HEK293T (cell line): ENCODE results near the gene PC.

ENCODE experiments used
- CTCF ChIA-PET: fragments of 350-600 bp; formaldehyde crosslinking; extraction: SDS; loops from one replicate; lab custom pipeline; 2021; ENCODE audit warnings: antibody characterized with exemption, inconsistent platforms; lab: Yijun Ruan, JAX
- POLR2A ChIA-PET: fragments of 350-600 bp; formaldehyde crosslinking; extraction: SDS; loops from one replicate; lab custom pipeline; 2020; ENCODE audit warnings: antibody characterized with exemption, inconsistent platforms; lab: Yijun Ruan, JAX
- DNase-seq: peaks from one replicate; pipeline ENCODE4 v3.0.0; 2012; ENCODE audit warnings: mixed read lengths; ENCODE audit errors: extremely low spot score
- ARNT ChIP-seq: fragments of 450-650 bp; IDR thresholded peaks from 2 replicates; pipeline ENCODE4 v1.6.1; 2017; ENCODE audit warnings: mild to moderate bottlenecking
- BHLHE40 ChIP-seq: fragments of 450-650 bp; IDR thresholded peaks from 2 replicates; pipeline ENCODE4 v1.6.1; 2016; ENCODE audit warnings: mild to moderate bottlenecking, moderate library complexity, borderline replicate concordance
- CTBP1 ChIP-seq: fragments of 450-650 bp; IDR thresholded peaks from 2 replicates; pipeline ENCODE4 v1.6.1; 2016; ENCODE audit warnings: borderline replicate concordance
- ELF4 ChIP-seq: fragments of 450-650 bp; IDR thresholded peaks from 2 replicates; pipeline ENCODE4 v1.6.1; 2017; ENCODE audit warnings: antibody characterized with exemption
- FOXA1 ChIP-seq: fragments of 450-650 bp; IDR thresholded peaks from 2 replicates; pipeline ENCODE4 v1.6.1; 2016; ENCODE audit warnings: mild to moderate bottlenecking
- FOXK2 ChIP-seq: fragments of 450-650 bp; IDR thresholded peaks from 2 replicates; pipeline ENCODE4 v1.6.1; 2016; ENCODE audit warnings: mild to moderate bottlenecking
- FOXM1 ChIP-seq: fragments of 450-650 bp; IDR thresholded peaks from 2 replicates; pipeline ENCODE4 v1.6.1; 2017; ENCODE audit warnings: mild to moderate bottlenecking, borderline replicate concordance
- HDGF ChIP-seq: fragments of 450-650 bp; IDR thresholded peaks from 2 replicates; pipeline ENCODE4 v1.6.1; 2017; ENCODE audit warnings: antibody characterized with exemption, borderline replicate concordance
- L3MBTL2 ChIP-seq: fragments of 450-650 bp; conservative IDR thresholded peaks from 2 replicates; pipeline ENCODE4 v1.6.1; 2016; ENCODE audit warnings: mild to moderate bottlenecking
- LEF1 ChIP-seq: fragments of 450-650 bp; IDR thresholded peaks from 2 replicates; pipeline ENCODE4 v1.6.1; 2017; ENCODE audit warnings: mild to moderate bottlenecking, borderline replicate concordance
- NFRKB ChIP-seq: fragments of 450-650 bp; IDR thresholded peaks from 2 replicates; pipeline ENCODE4 v1.6.1; 2016; ENCODE audit warnings: mild to moderate bottlenecking, moderate library complexity
- SP1 ChIP-seq: fragments of 450-650 bp; IDR thresholded peaks from 2 replicates; pipeline ENCODE4 v1.6.1; 2017
- SUZ12 ChIP-seq: fragments of 450-650 bp; IDR thresholded peaks from 2 replicates; pipeline ENCODE4 v1.6.1; 2016; ENCODE audit warnings: mild to moderate bottlenecking
- TARDBP ChIP-seq: fragments of 450-650 bp; IDR thresholded peaks from 2 replicates; pipeline ENCODE4 v1.6.1; 2016
- ZNF384 ChIP-seq: fragments of 450-650 bp; IDR thresholded peaks from 2 replicates; pipeline ENCODE4 v1.6.1; 2016
- TF ChIP-seq, protein P1 (sequence below): fragments of 450-650 bp; IDR thresholded peaks from 2 replicates; pipeline ENCODE4 v1.6.1; 2016

Gene PC

DNA sequence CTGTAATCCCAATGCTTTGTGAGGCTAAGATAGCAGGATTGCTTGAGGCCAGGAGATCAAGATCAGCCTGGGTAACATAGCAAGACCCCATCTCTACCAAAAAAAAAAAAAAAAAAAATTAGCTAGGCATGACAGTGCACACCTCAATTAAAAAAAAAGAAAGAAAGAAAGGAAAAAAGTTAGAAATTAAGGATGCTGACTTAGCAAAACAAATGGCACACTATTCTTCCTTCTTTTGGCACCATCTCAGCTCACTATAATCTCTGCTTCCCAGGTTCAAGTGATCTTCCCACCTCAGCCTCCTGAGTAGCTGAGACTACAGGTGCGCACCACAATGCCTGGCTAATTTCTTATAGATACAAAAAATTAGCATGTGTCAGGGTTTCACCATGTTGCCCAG is 33.9 kb downstream of the PC start:
- TF ChIP-seq LEF1 (no peak), CTBP1 (no peak), ZNF384 (no peak), ELF4 (no peak), FOXM1 (no peak), ARNT (no peak), BHLHE40 (no peak), SP1 (no peak), SUZ12 (no peak), NFRKB (no peak), FOXA1 (no peak), L3MBTL2 (no peak), FOXK2 (no peak), HDGF (no peak), TARDBP (no peak)
- TF ChIP-seq, protein P1, sequence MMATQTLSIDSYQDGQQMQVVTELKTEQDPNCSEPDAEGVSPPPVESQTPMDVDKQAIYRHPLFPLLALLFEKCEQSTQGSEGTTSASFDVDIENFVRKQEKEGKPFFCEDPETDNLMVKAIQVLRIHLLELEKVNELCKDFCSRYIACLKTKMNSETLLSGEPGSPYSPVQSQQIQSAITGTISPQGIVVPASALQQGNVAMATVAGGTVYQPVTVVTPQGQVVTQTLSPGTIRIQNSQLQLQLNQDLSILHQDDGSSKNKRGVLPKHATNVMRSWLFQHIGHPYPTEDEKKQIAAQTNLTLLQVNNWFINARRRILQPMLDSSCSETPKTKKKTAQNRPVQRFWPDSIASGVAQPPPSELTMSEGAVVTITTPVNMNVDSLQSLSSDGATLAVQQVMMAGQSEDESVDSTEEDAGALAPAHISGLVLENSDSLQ, result no peak
- POLR2A ChIA-PET, result no interaction called here
- no peak for DNase-seq
- CTCF ChIA-PET, result no interaction called here

DNA sequence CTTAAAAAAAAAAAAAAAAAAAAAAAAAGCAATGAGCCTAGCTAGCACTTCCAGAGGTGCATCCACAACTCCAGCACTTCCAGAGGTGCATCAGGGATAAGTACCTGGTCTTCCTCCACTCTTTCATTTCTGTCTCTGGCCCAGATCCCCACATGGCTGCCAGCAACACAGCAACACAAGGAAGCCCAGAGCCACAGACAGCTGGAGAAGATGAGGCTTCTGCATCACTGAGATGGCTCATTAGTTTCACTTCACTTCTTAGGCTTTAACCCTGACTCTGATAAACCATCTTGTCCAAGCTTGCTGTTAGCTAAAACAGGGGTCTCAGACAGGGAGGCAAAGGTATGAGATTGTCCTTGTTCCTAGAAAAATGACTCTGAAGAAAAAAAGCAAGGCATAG is 35.6 kb downstream of the PC start:
- CTCF ChIA-PET, result interaction anchor here (0.6 kb wide), 1 partner anchor 701 kb away, joined by 3 read pairs; no protein-coding TSS in a partner anchor
- no peak for DNase-seq
- POLR2A ChIA-PET, result no interaction called here
- no peak for TF ChIP-seq ELF4
- TF ChIP-seq L3MBTL2, result no peak

DNA sequence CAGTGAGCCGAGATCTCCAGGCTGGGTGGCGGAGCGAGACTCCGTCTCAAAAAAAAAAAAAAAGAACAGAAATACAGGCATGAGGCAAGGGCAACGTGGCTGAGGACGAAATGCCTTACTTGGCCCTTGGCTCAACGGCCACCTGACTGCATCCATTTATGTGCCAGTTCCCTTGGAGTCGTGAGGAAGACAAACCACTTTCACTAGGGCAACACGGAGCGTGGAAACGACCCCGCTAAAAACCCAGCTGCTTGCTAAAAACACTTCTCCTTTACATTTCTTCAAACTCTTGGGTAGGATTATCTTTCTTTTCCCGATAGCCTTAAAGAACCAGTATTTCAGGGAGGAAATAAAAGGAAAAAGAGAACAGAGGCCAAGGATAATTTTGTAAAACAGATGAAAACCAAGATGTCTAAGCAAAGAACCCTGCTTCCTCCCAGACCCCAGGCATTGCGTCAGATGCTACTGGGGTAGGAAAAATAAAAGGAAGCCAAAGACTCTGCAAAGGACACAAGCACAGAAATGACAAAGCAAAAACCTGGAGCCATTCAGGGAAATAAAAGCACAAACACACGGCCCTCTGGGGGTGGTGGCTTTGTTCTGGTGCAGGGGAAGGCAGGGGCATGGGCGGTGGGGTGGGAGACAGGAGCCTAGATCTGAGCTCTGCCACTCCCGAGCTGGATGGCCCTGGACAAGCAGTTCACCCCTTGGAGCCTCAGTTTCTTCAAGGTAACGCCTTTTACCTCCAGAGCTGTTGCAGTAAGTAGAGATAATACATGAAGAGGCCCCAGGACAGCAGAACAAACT is 37.0 kb downstream of the PC start:
- TF ChIP-seq L3MBTL2, result no peak
- TF ChIP-seq, protein P1, result no peak
- no peak for TF ChIP-seq FOXM1
- no peak for TF ChIP-seq NFRKB
- TF ChIP-seq CTBP1, result no peak
- no peak for TF ChIP-seq SP1
- no peak for TF ChIP-seq ELF4
- TF ChIP-seq SUZ12, result no peak
- TF ChIP-seq LEF1, result no peak
- TF ChIP-seq BHLHE40, result no peak
- no peak for TF ChIP-seq ARNT
- TF ChIP-seq HDGF, result no peak
- TF ChIP-seq FOXK2, result no peak
- no peak for TF ChIP-seq FOXA1
- TF ChIP-seq ZNF384, result no peak
- no peak for TF ChIP-seq TARDBP
- no peak for DNase-seq
- ChIA-PET CTCF (interaction anchor here (0.6 kb wide), 1 partner anchor 40 kb away, joined by 3 read pairs; no protein-coding TSS in a partner anchor), POLR2A (no interaction called here)

DNA sequence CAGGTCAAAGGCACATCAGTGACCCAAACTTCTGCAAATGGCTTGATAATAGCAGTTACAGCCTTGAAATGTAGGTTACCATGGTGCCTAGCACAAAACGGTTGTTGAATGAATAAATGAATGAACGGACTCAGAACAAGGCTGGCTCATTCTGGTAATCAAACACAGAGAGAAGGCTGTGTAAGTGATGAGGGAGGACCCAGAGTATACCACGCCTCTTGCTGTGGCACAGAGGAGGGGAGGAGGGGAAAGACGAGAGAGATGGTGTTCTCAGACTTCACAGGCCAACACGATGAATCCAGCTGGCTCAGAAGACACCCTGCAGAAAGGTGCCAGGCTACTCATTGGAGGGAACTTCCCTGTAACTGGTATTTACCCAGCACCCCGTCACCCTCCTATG is 38.3 kb downstream of the PC start:
- TF ChIP-seq CTBP1, result no peak
- TF ChIP-seq BHLHE40, result no peak
- TF ChIP-seq LEF1, result no peak
- TF ChIP-seq SUZ12, result no peak
- TF ChIP-seq ELF4, result no peak
- no peak for TF ChIP-seq FOXK2
- no peak for TF ChIP-seq ZNF384
- TF ChIP-seq FOXA1, result no peak
- no peak for TF ChIP-seq TARDBP
- TF ChIP-seq FOXM1, result no peak
- TF ChIP-seq HDGF, result no peak
- no peak for TF ChIP-seq ARNT
- TF ChIP-seq, protein P1, result no peak
- no peak for TF ChIP-seq SP1
- TF ChIP-seq NFRKB, result no peak
- no peak for TF ChIP-seq L3MBTL2
- POLR2A ChIA-PET, result interaction anchor here (0.6 kb wide), 1 partner anchor 303 kb away, joined by 3 read pairs; the partner anchor contains the start of gene RBM14
- DNase-seq, result no peak
- CTCF ChIA-PET, result no interaction called here

DNA sequence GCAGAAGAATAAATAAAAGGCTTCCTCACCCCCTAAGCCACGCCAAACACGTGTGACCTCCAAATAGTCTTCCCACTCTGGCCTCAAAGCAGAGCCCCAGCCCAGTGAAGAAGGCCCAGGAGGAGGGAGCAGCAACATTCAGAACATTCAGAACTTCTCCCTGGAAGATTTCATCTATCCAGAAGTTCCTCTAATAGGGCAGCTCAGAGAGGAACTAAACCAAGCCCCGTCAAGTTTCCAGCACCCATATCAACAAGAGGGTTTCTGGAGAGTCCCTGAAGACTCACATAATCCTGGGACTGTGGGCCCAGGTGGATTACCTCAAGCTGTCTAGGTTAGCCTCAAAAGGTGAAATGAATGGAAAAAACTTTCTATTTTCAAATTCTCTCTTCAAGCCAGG is 39.4 kb downstream of the PC start:
- ChIA-PET CTCF (no interaction called here), POLR2A (no interaction called here)
- no peak for DNase-seq
- TF ChIP-seq ZNF384 (no peak), LEF1 (no peak), FOXK2 (no peak), CTBP1 (no peak), BHLHE40 (no peak), FOXA1 (no peak), TARDBP (no peak), SUZ12 (no peak), ARNT (no peak), FOXM1 (no peak), HDGF (no peak), ELF4 (no peak), SP1 (no peak), NFRKB (no peak), L3MBTL2 (no peak)
- TF ChIP-seq, protein P1, result no peak
